C4-2B (cell line): Measurements from ENCODE around the gene AFAP1.

ENCODE experiments used
- H3K27ac ChIP-seq: fragments of 450-650 bp; 2 replicates; pipeline ENCODE4 v1.5.1; 2017
- CTCF ChIP-seq: fragments of 450-650 bp; conservative IDR thresholded peaks from 2 replicates; pipeline ENCODE4 v1.5.1; 2017; ENCODE audit warnings: mild to moderate bottlenecking
- ZFX ChIP-seq: fragments of 450-650 bp; IDR thresholded peaks from 2 replicates; pipeline ENCODE4 v1.6.1; 2017

Gene AFAP1

DNA sequence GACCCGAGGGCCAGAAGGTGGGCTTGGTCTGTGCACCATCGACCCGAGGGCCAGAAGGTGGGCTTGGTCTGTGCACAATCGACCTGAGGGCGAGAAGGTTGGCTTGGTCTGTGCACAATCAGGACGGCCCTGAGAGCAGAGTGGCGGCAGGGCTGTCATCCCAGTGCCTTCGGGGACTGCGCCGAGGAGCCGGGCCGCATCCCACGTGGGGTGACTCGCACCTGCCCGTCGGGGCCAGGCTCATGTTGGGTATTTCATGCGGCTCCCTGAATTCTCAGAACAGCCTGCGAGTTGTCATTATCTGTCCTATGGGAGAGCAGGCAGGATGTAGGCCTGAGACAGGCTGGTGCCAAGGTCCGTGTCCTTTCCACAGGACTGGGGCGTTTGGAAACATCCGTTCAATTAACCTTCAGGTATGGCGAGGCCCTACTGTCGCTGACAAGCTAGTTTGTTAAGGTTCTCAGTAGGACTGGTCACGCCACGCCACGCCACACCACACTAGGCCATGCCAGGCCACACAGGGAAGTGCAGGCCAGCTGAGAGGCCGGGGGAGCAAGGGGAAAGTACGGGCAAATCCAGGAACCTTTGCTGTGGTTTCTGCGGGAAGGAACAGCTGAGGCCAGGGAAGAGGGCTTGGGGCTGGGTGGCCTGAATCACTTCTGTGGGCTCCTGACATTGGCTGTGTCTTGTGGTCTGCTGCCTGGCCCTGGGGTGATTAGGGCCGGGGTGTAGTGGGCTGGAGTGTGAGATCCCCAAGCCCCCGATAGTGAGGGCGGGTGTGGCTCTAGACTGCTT, 182.9 kb downstream of the AFAP1 start:
- TF ChIP-seq ZFX (no peak), CTCF (no peak)
- H3K27ac ChIP-seq = peak overlapping the region; percentile 18; the same call in 1 of the 2 replicates

GRCh38 chr4:7756071-7756470, 183.6 kb downstream of the AFAP1 start:
- H3K27ac ChIP-seq = no peak overlapping the region

GRCh38 chr4:7755561-7755960, 184.1 kb downstream of the AFAP1 start:
- H3K27ac ChIP-seq = no peak overlapping the region
- no peak for TF ChIP-seq CTCF
- TF ChIP-seq ZFX = no peak

More at GRCh38 chr4:7756071-7756470, 183.6 kb downstream of the AFAP1 start:
- no peak for TF ChIP-seq CTCF

DNA sequence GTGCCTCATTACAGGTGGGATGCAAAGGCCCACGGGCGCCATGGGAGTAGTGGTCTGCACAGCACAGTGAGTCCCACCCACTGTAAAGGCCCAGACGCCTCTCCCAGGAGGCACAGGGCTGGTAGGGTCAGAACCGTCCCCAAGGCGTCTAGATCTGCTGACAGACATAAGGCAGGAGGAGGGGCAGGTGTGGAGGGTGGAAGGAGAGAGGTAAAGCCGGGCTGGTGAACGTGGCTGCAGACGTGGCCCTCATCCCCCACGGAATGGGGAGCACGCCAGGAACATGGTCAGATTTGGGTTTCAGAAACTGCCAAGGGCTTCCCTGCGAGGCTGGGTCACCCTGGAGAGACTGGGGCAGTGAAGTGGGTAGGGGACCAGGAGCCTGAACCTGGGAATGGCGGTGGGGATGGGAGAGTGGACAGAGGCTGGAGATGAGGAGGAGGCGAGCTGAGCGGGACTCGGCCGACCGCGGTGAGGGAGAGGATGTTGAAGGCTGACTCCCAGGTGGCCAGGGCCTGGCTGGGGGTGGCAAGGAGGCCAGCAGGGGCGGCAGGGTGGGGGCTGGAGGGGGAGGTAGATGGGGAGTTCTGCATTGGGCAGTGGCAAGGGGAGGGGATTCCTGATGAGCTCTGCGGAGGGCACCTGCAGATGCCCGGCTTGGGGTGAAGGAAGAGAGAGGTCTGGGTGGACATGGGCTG, 184.9 kb downstream of the AFAP1 start:
- no peak overlapping the region for H3K27ac ChIP-seq
- TF ChIP-seq ZFX (no peak), CTCF (no peak)

DNA sequence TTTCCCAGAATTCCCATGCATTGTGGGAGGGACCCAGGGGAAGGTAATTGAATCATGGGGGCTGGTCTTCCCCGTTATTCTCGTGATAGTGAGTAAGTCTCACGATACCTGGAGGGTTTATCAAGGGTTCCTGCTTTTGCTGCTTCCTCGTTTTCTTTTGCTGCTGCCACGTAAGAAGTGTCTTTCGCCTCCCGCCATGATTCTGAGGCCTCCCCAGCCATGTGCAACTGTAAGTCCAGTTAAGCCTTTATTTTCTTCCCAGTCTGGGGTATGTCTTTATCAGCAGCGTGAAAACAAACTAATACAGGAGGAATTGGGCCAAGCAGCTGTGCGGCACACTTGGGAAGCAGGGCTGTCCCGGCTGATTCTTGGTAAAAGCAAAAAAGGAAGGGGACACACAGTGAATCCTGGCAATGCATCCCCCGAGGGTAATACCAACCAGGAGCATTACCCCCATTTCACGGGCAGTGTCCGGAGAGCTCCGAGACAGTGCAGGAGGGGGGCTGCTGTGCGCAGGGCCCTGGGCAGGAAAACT, 185.7 kb downstream of the AFAP1 start:
- no peak overlapping the region for H3K27ac ChIP-seq

GRCh38 chr4:7753271-7753670, 186.4 kb downstream of the AFAP1 start:
- H3K27ac ChIP-seq = no peak overlapping the region

More for the DNA sequence above, 185.7 kb downstream of the AFAP1 start:
- TF ChIP-seq ZFX = no peak
- TF ChIP-seq CTCF = no peak

More at GRCh38 chr4:7753271-7753670, 186.4 kb downstream of the AFAP1 start:
- TF ChIP-seq ZFX = no peak
- no peak for TF ChIP-seq CTCF
